H9 (cell line): ENCODE measurements around the gene DGKH. TPM values are rescaled to one million over a fixed set of nuclear protein-coding genes. Genes with fewer than 3 reads are reported as not detected.

Source experiments
- DNase-seq: peaks from one replicate; pipeline ENCODE4 v3.0.0-alpha.2; 2017
- H2AFZ ChIP-seq: one replicate; pipeline ENCODE4 v1.6.1; 2013; ENCODE audit warnings: mild to moderate bottlenecking, low read length, control low read depth, moderate library complexity
- H2AK5ac ChIP-seq: 2 replicates; pipeline ENCODE4 v1.6.1; 2013; ENCODE audit warnings: low read length, control low read depth, mixed read lengths; ENCODE audit not compliant: insufficient read length
- H2BK120ac ChIP-seq: one replicate; pipeline ENCODE4 v1.6.1; 2013; ENCODE audit warnings: low read depth, mild to moderate bottlenecking, low read length, control low read depth, inconsistent platforms; ENCODE audit not compliant: poor library complexity, severe bottlenecking
- H2BK12ac ChIP-seq: 2 replicates; pipeline ENCODE4 v1.6.1; 2013; ENCODE audit warnings: low read length, control low read depth, mixed read lengths, low read depth; ENCODE audit not compliant: insufficient read length
- H2BK15ac ChIP-seq: 2 replicates; pipeline ENCODE4 v1.6.1; 2013; ENCODE audit warnings: low read depth, low read length, control low read depth
- H2BK20ac ChIP-seq: one replicate; pipeline ENCODE4 v1.6.1; 2013; ENCODE audit warnings: low read depth, mild to moderate bottlenecking, low read length, control low read depth, inconsistent platforms; ENCODE audit not compliant: poor library complexity, severe bottlenecking
- H2BK5ac ChIP-seq: 2 replicates; pipeline ENCODE4 v1.6.1; 2013; ENCODE audit warnings: low read length, control low read depth, mixed read lengths; ENCODE audit not compliant: insufficient read length
- H3K14ac ChIP-seq: 2 replicates; pipeline ENCODE4 v1.6.1; 2013; ENCODE audit warnings: low read length, control low read depth; ENCODE audit not compliant: insufficient read depth
- H3K18ac ChIP-seq: 2 replicates; pipeline ENCODE4 v1.6.1; 2013; ENCODE audit warnings: low read depth, mild to moderate bottlenecking, mixed read lengths, low read length, control low read depth; ENCODE audit not compliant: insufficient read length
- H3K23ac ChIP-seq: 2 replicates; pipeline ENCODE4 v1.6.1; 2013; ENCODE audit warnings: low read length, control low read depth, mixed read lengths, low read depth; ENCODE audit not compliant: insufficient read length
- H3K23me2 ChIP-seq: 2 replicates; pipeline ENCODE4 v1.6.1; 2013; ENCODE audit warnings: low read depth, mild to moderate bottlenecking, mixed read lengths, low read length, control low read depth; ENCODE audit not compliant: insufficient read length, poor library complexity, severe bottlenecking
- H3K27ac ChIP-seq: 2 replicates; pipeline ENCODE4 v1.5.1; 2013; ENCODE audit warnings: low read length, control low read depth, mixed read lengths, low read depth; ENCODE audit not compliant: insufficient read length
- H3K27me3 ChIP-seq: 2 replicates; pipeline ENCODE4 v1.6.1; 2013; ENCODE audit warnings: low read length, control low read depth, inconsistent platforms; ENCODE audit not compliant: insufficient read depth
- H3K4ac ChIP-seq: 2 replicates; pipeline ENCODE4 v1.6.1; 2013; ENCODE audit warnings: low read depth, mild to moderate bottlenecking, control low read depth, inconsistent platforms, low read length, moderate library complexity
- H3K4me1 ChIP-seq: 2 replicates; pipeline ENCODE4 v1.6.1; 2013; ENCODE audit warnings: low read length, control low read depth, inconsistent platforms; ENCODE audit not compliant: insufficient read depth
- H3K4me2 ChIP-seq: 2 replicates; pipeline ENCODE4 v1.6.1; 2013; ENCODE audit warnings: low read length, control low read depth, mixed read lengths; ENCODE audit not compliant: insufficient read length, insufficient read depth
- H3K56ac ChIP-seq: 2 replicates; pipeline ENCODE4 v1.6.1; 2013; ENCODE audit warnings: low read depth, mild to moderate bottlenecking, mixed read lengths, low read length, control low read depth; ENCODE audit not compliant: insufficient read length
- H3K79me1 ChIP-seq: 2 replicates; pipeline ENCODE4 v1.6.1; 2013; ENCODE audit warnings: low read depth, mild to moderate bottlenecking, moderate library complexity, low read length, control low read depth, inconsistent platforms; ENCODE audit not compliant: insufficient read depth, poor library complexity, severe bottlenecking
- H3K79me2 ChIP-seq: 2 replicates; pipeline ENCODE4 v1.6.1; 2013; ENCODE audit warnings: low read length, control low read depth, inconsistent platforms; ENCODE audit not compliant: insufficient read depth
- H3K9ac ChIP-seq: 2 replicates; pipeline ENCODE4 v1.6.1; 2013; ENCODE audit warnings: low read length, control low read depth, mixed read lengths; ENCODE audit not compliant: insufficient read length; ENCODE audit errors: extremely low read depth
- H3K9me3 ChIP-seq: one replicate; pipeline ENCODE4 v1.6.1; 2013; ENCODE audit warnings: low read depth, low read length, inconsistent platforms; ENCODE audit not compliant: control insufficient read depth
- H3T11ph ChIP-seq: one replicate; pipeline ENCODE4 v1.6.1; 2013; ENCODE audit warnings: mild to moderate bottlenecking, low read length, control low read depth, inconsistent platforms
- H4K20me1 ChIP-seq: one replicate; pipeline ENCODE4 v1.6.1; 2013; ENCODE audit not compliant: control insufficient read depth, insufficient read length, insufficient read depth
- H4K5ac ChIP-seq: 2 replicates; pipeline ENCODE4 v1.6.1; 2013; ENCODE audit warnings: low read depth, mild to moderate bottlenecking, mixed read lengths, low read length, control low read depth; ENCODE audit not compliant: insufficient read length
- H4K8ac ChIP-seq: replicated peaks from 2 replicates; pipeline ENCODE4 v1.6.1; 2013; ENCODE audit warnings: low read length, control low read depth, mixed read lengths, low read depth; ENCODE audit not compliant: insufficient read length
- H4K91ac ChIP-seq: 2 replicates; pipeline ENCODE4 v1.6.1; 2013; ENCODE audit warnings: low read depth, mild to moderate bottlenecking, moderate library complexity, mixed read lengths, low read length, control low read depth; ENCODE audit not compliant: insufficient read length
- H3K27ac Mint-ChIP-seq, 3 experiments: 2 replicates in 2 of 3; 3 replicates in 1 of 3; pipeline ENCODE4 v1.8.0; 2020 to 2021; ENCODE audit warnings: mixed read lengths in 3 of 3, mild to moderate bottlenecking in 1 of 3, moderate library complexity in 1 of 3
- H3K27me3 Mint-ChIP-seq: 2 replicates; pipeline ENCODE4 v1.8.0; 2021; ENCODE audit warnings: low read depth, mild to moderate bottlenecking, moderate library complexity, mixed read lengths
- H3K36me3 Mint-ChIP-seq, 3 experiments: 2 replicates in 2 of 3; 3 replicates in 1 of 3; pipeline ENCODE4 v1.8.0; 2020 to 2021; ENCODE audit warnings: low read depth in 3 of 3, mixed read lengths in 3 of 3; ENCODE audit not compliant: insufficient read depth in 1 of 3
- H3K4me1 Mint-ChIP-seq, 2 experiments: 2 replicates each; pipeline ENCODE4 v1.8.0; 2020; ENCODE audit warnings: mixed read lengths in 2 of 2
- H3K4me3 Mint-ChIP-seq, 2 experiments: 2 replicates in 1 of 2; 3 replicates in 1 of 2; pipeline ENCODE4 v1.8.0; 2020 to 2021; ENCODE audit warnings: mild to moderate bottlenecking in 2 of 2, mixed read lengths in 2 of 2, moderate library complexity in 1 of 2
- H3K9me3 Mint-ChIP-seq, 2 experiments: 2 replicates in 1 of 2; 3 replicates in 1 of 2; pipeline ENCODE4 v1.8.0; 2020; ENCODE audit warnings: mild to moderate bottlenecking in 2 of 2, mixed read lengths in 2 of 2, moderate library complexity in 1 of 2
- CTCF ChIP-seq: fragments of 200-600 bp; sonication (generic); conservative IDR thresholded peaks from 3 replicates; pipeline ENCODE4 v1.8.0; 2021; ENCODE audit warnings: antibody characterized with exemption, mild to moderate bottlenecking
- WGBS: extraction: QIAGEN DNeasy Blood & Tissue Kit; methylation state at CpG from one replicate; pipeline ENCODE4 v1.1.7; 2013; ENCODE audit warnings: missing lambda C conversion rate, low lambda C conversion rate, mixed read lengths; ENCODE audit not compliant: insufficient read length; ENCODE audit errors: extremely low coverage; 5-methylcytosine and 5-hydroxymethylcytosine counted together
- total RNA-seq: library from RNA; stranded (reverse); gene quantifications from 2 replicates; pipeline ENCODE4 v1.2.1, GENCODE V29; 2021

Gene DGKH
- total RNA-seq, 1 experiment from 2014 or later, result 8.6 TPM

GRCh38 chr13:42119041-42119440 is 70.6 kb downstream of the DGKH start:
- no peak overlapping the region for H3K18ac ChIP-seq
- H3K23me2 ChIP-seq, result no peaks in the 10 kb centered on the region
- Mint-ChIP-seq H3K27ac (peak overlapping the region in 1 of 3 experiments; percentile 6; a peak in 1 of 7 replicates), H3K36me3 (peaks cover 0 to 4% (median 0%) of the 10 kb centered on the region in 3 experiments; a peak in 1 of 7 replicates), H3K9me3 (no peaks in the 10 kb centered on the region), H3K4me1 (peaks cover 10 to 13% of the 10 kb centered on the region in 2 experiments), H3K4me3 (no peak overlapping the region), H3K27me3 (no peaks in the 10 kb centered on the region)
- H4K8ac ChIP-seq, result no peak overlapping the region
- no peak overlapping the region for H2AFZ ChIP-seq
- no peak overlapping the region for H2BK120ac ChIP-seq
- WGBS, result no CpG with 5 or more reads among the region's 5 CpGs
- H3K9ac ChIP-seq, result no peak overlapping the region
- no peak for DNase-seq
- H3K4me2 ChIP-seq, result no peak overlapping the region
- H2BK5ac ChIP-seq, result no peak overlapping the region
- H3K4me1 ChIP-seq, result no peaks in the 10 kb centered on the region; the same call in 1 of the 2 replicates
- no peak overlapping the region for H4K5ac ChIP-seq
- no peak overlapping the region for H3K23ac ChIP-seq
- H3K79me1 ChIP-seq, result peaks cover 2% of the 10 kb centered on the region
- H3K14ac ChIP-seq, result no peak overlapping the region
- no peak overlapping the region for H3K27ac ChIP-seq
- H3T11ph ChIP-seq, result no peak overlapping the region
- no peaks in the 10 kb centered on the region for H3K9me3 ChIP-seq
- H3K79me2 ChIP-seq, result no peaks in the 10 kb centered on the region
- no peaks in the 10 kb centered on the region for H4K20me1 ChIP-seq
- no peaks in the 10 kb centered on the region for H3K27me3 ChIP-seq
- H2BK12ac ChIP-seq, result no peak overlapping the region
- no peak overlapping the region for H3K56ac ChIP-seq
- no peak overlapping the region for H3K4ac ChIP-seq
- no peak overlapping the region for H2BK15ac ChIP-seq
- H4K91ac ChIP-seq, result no peak overlapping the region
- no peak for TF ChIP-seq CTCF
- H2BK20ac ChIP-seq, result no peak overlapping the region
- no peak overlapping the region for H2AK5ac ChIP-seq
